ENCODE data around the gene GRIA4. TPM values are rescaled to one million over a fixed set of nuclear protein-coding genes. Genes with fewer than 3 reads are reported as not detected.

The GRIA4 gene
- total and polyA plus RNA-seq, 2 of the 13 experiments (the other 11 are each of a cell fraction or from before 2014, with no cell fraction given): not detected

GRCh38 chr11:106012744-106013143, 402.9 kb downstream of the GRIA4 start:
- FAIRE-seq (no peak), DNase-seq (ENCODE audit: low spot score) (no peak), ATAC-seq (no peak)
- Histone ChIP-seq H3K27me3 (ENCODE audit: control insufficient read depth in 1 of 2, insufficient read depth in 2 of 2, low read length in 2 of 2) (no peaks in the 10 kb centered on the region), H3K9ac (ENCODE audit: insufficient read depth, low read depth, low read length) (no peak overlapping the region), H3K4me1 (ENCODE audit: insufficient read depth, low read length) (peaks cover 13% of the 10 kb centered on the region), H3K79me2 (ENCODE audit: insufficient read depth, low read length) (peaks cover 3% of the 10 kb centered on the region), H3K9me3 (ENCODE audit: low read length) (no peaks in the 10 kb centered on the region), H2AFZ (ENCODE audit: low read length) (no peak overlapping the region), H3K4me2 (ENCODE audit: low read depth, low read length) (no peak overlapping the region), H4K20me1 (ENCODE audit: insufficient read depth, low read length) (no peaks in the 10 kb centered on the region), H3K27ac (ENCODE audit: extremely low read length, insufficient read depth, low read length) (no peak overlapping the region), H3K4me3 (replicated peaks in 1 of 3; ENCODE audit: insufficient read depth in 1 of 3, low read depth in 2 of 3, low read length in 3 of 3) (no peak overlapping the region), H3K36me3 (replicated peaks in 1 of 2; ENCODE audit: control insufficient read depth in 1 of 2, insufficient read depth in 2 of 2, low read length in 2 of 2) (peaks cover 3 to 9% of the 10 kb centered on the region in 2 experiments; a peak in 4 of 5 replicates)
- TF ChIP-seq ZEB1 (IDR thresholded peaks at IDR 0.05; ENCODE audit: insufficient replicate concordance, low read depth) (no peak), CC2D1A (CRISPR knock-in tag; IDR thresholded peaks at IDR 0.05) (no peak), ZSCAN30 (CRISPR knock-in tag; IDR thresholded peaks at IDR 0.05) (no peak), ZNF75D (CRISPR knock-in tag; IDR thresholded peaks at IDR 0.05; ENCODE audit: borderline replicate concordance) (no peak), ZBTB46 (CRISPR knock-in tag; IDR thresholded peaks at IDR 0.05; ENCODE audit: borderline replicate concordance) (no peak), HNF1B (CRISPR knock-in tag; IDR thresholded peaks at IDR 0.05) (no peak), ZNF597 (CRISPR knock-in tag; IDR thresholded peaks at IDR 0.05) (no peak), SYNCRIP (IDR thresholded peaks at IDR 0.05; ENCODE audit: insufficient read depth, low read depth, low read length) (no peak), RBAK (CRISPR knock-in tag; IDR thresholded peaks at IDR 0.05) (no peak), PRDM4 (CRISPR knock-in tag; IDR thresholded peaks at IDR 0.05; ENCODE audit: borderline replicate concordance) (no peak), JARID2 (CRISPR knock-in tag; IDR thresholded peaks at IDR 0.05; ENCODE audit: insufficient replicate concordance) (no peak)
- no TSS peak for BruUV-seq (replicated peaks)
- WGBS (ENCODE audit: low lambda C conversion rate): 86% methylated on average over 3 of the region's 3 CpGs
- in situ Hi-C loops (cut with HindIII; ENCODE audit: extremely low pct_ligation_motif_present, low pct_unique_long_range_greater_than_20kb): no loop called here
- intact Hi-C loops (cut with micrococcal nuclease; ENCODE audit: unreplicated experiment): no loop called here
- CTCF ChIA-PET (ENCODE audit: low intra/inter-chr PET ratio, low total read pairs): no interaction called here
- POLR2A ChIA-PET: no interaction called here
